Breast epithelium (tissue), 3 donors: ENCODE data around the gene ENO3.

Source experiments
- CTCF ChIP-seq, 3 donors: fragments of 450-650 bp; IDR thresholded peaks; one replicate each; pipeline ENCODE4 v1.5.1; 2016 to 2017; ENCODE audit warnings: antibody characterized with exemption in 3 of 3, mild to moderate bottlenecking in 3 of 3, moderate library complexity in 3 of 3
- POLR2AphosphoS5 ChIP-seq, 3 donors: sonication (generic); formaldehyde crosslinking; IDR thresholded peaks; one replicate each; pipeline ENCODE4 v1.6.1; 2017; ENCODE audit warnings: antibody characterized with exemption in 3 of 3

GRCh38 chr17:4994081-4994595 is 43.2 kb downstream of the ENO3 start:
- TF ChIP-seq CTCF (IDR thresholded peaks at IDR 0.05) (no peak), POLR2AphosphoS5 (IDR thresholded peaks at IDR 0.05) (no peak)
